ENCODE data around the gene RPLP2. TPM values are rescaled to one million over a fixed set of nuclear protein-coding genes. Genes with fewer than 3 reads are reported as not detected.

The RPLP2 gene
- polyA plus RNA-seq, 3 donors = 827 to 976 (median 885) TPM

GRCh38 chr11:821512-822371 lies 12.0 kb downstream of the RPLP2 start:
- no peak for DNase-seq (ENCODE audit: low read depth in 3 of 3, low spot score in 2 of 3)

DNA sequence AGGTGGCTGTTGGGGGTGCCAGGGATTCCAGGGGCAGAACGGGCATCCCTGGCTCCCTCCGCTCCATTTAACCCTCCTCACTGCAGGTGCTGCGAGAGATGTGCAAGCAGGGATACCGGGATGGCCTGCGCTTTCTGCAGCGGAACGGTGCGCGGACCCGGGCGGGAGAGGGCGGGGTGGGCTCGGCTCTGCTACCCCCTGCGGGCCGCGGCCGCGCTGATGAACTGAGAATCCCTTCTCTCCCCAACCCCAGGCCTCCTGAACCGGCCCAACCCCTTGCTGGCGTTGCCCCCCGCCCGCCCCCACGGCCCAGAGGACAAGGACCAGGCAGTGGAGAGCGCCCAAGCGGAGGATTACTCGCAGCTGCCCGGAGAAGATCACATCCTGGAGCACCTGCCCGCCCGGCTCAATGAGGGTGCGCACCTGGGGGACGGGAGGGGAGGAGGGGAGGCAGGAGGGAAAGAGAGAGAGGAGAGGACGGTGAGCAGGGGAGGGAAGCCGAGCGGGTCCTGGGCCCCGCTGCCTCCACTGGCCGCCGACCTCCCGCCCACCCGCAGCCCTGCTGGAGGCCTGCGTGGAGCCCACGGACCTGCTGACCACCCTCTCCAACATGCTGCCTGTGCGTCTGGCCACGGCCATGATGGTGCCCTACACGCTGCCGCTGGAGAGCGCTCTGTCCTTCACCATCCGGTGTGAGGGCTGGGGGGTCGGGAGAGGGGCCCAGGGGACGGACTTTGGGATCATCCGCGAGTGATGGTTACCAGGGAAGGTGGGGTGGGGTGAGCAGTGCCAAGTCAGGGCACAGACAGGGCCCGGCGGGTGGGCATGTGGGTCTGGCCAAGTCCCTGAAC lies 13.9 kb downstream of the RPLP2 start:
- no peak for DNase-seq (ENCODE audit: low read depth in 3 of 3, low spot score in 2 of 3)

DNA sequence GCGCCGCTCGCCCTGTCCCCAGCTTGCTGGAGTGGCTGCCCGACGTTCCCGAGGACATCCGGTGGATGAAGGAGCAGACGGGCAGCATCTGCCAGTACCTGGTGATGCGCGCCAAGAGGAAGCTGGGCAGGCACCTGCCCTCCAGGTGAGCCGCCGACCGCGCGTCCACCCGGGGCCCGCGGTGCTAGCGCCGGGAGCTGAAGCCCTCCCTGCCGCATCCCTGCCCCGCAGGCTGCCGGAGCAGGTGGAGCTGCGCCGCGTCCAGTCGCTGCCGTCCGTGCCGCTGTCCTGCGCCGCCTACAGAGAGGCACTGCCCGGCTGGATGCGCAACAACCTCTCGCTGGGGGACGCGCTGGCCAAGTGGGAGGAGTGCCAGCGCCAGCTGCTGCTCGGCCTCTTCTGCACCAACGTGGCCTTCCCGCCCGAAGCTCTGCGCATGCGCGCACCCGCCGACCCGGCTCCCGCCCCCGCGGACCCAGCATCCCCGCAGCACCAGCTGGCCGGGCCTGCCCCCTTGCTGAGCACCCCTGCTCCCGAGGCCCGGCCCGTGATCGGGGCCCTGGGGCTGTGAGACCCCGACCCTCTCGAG lies 14.6 kb downstream of the RPLP2 start:
- DNase-seq (ENCODE audit: low read depth in 3 of 3, low spot score in 2 of 3) = no peak

GRCh38 chr11:824942-825341 lies 15.2 kb downstream of the RPLP2 start:
- no peak for DNase-seq (ENCODE audit: low read depth in 3 of 3, low spot score in 2 of 3)

- DNase-seq (ENCODE audit: low read depth in 3 of 3, low spot score in 2 of 3) = no peak
These were observed 15.8 kb downstream of the RPLP2 start for GRCh38 chr11:825366-826226.

DNA sequence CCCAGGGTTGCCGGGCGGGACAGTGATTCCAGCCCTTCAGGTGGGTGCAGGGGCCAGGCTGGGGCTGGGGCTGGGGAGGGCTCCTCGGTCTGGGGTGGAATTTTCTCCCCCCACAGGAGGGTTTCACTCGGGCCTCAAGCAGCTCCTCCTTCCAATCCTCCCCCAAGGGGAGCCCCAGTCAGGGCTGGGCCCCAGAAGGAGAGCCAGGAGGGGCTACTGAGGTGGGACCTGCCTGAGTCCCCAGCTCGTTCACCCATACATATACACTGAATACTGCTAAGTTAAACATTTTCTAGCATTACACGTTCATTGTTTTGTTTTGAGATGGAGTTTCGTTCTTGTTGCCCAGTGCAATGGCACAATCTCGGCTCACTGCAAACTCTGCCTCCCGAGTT lies 16.5 kb downstream of the RPLP2 start:
- DNase-seq (ENCODE audit: low read depth in 3 of 3, low spot score in 2 of 3) = no peak

DNA sequence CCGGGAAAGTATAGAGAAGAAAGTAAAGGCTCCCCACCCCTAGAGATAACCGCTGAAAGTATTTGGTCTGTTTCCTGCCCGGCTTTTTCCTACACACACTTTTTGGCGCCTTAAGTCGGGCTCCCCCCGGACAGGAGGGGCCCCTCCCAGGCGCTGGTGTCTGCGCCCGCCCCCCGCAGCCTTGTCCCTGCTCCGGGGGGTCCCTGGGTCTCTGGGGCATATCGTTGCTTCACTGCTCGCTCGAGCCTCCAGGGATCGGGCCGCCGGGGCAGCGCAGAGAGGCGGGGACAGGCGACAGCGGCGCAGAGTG lies 17.0 kb downstream of the RPLP2 start:
- DNase-seq (ENCODE audit: low read depth in 3 of 3, low spot score in 2 of 3) = no peak

DNA sequence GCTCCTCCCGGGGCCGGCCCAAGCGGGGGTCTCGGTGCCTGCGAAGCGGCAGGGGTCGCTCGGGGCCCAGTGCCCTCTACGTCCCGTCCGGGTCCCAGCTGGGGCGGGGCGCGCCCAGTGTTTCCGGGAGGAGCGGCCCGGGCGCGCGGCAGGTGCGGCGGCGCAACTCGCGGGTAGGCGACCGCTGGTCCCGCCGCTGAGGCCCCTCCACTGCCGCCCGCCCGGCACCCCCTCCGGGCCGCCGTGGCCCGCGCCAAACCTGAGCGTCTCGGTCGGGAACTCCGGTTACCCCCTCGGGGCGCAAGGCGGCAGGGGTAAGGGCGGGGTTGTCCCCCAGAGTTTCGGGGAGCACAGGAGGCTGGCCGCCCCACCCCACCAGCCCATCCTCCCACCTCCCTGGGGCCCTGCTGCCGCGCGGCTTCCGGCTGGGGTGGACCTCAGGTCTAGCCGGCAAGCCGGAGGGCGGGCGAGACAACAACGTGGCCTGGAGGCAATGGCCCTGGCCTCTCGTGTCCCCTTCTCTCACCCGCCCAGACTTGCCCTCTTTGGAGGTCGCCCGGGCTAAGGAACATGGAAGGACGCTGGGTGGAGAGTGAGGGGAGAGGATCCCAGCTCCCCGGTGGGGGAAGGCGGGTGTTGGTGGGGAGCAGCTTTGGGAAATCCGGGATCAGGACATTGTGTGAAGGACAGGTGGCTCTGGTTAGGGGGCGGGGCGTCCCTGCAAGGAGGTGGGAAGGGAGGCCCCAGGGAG lies 17.6 kb downstream of the RPLP2 start:
- no peak for DNase-seq (ENCODE audit: low read depth in 3 of 3, low spot score in 2 of 3)

GRCh38 chr11:827897-828192 lies 18.1 kb downstream of the RPLP2 start, which contains the start of gene CRACR2B:
Gene CRACR2B, plus strand, starts transcription at chr11:827919. Its CDS starts 689 bp downstream, at chr11:828608.
- DNase-seq (ENCODE audit: low read depth in 3 of 3, low spot score in 2 of 3) = no peak

GRCh38 chr11:828506-829175 lies 18.9 kb downstream of the RPLP2 start:
- no peak for DNase-seq (ENCODE audit: low read depth in 3 of 3, low spot score in 2 of 3)

DNA sequence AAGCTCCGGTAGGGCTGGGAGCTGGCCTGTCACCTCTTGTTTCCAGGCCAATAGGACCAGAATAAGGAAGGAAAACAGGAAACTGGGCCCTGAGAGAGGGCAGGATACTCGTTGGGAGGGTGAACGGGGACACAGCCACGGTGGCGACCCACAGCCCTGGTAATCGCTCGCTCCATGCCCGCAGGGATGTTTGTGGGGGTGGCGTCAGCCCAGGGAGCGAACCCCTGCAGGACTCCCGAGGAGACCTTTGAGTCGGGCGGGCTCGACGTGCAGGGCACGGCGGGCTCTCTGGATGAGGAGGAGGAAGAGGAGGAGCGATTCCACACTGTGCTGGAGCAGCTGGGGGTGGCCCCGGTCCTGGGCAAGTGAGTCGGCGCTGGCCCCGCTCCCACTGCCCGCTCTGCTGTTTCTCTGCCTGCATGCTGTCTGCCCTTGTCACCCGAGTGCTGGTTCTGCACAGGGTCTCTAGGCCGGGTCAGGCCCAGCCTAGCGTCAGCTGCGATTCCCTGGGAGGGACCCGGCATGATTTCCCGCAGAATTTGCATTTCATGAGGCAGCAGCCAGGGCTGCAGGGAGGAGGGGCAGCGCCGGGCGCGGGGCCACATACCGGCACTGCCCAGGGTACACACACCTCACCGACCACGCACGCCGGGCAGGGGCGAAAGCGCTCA lies 19.5 kb downstream of the RPLP2 start:
- no peak for DNase-seq (ENCODE audit: low read depth in 3 of 3, low spot score in 2 of 3)

- no peak for DNase-seq (ENCODE audit: low read depth in 3 of 3, low spot score in 2 of 3)
These were observed 20.1 kb downstream of the RPLP2 start for GRCh38 chr11:829847-830294.

GRCh38 chr11:830295-831117 lies 20.7 kb downstream of the RPLP2 start:
- DNase-seq (ENCODE audit: low read depth in 3 of 3, low spot score in 2 of 3) = no peak

DNA sequence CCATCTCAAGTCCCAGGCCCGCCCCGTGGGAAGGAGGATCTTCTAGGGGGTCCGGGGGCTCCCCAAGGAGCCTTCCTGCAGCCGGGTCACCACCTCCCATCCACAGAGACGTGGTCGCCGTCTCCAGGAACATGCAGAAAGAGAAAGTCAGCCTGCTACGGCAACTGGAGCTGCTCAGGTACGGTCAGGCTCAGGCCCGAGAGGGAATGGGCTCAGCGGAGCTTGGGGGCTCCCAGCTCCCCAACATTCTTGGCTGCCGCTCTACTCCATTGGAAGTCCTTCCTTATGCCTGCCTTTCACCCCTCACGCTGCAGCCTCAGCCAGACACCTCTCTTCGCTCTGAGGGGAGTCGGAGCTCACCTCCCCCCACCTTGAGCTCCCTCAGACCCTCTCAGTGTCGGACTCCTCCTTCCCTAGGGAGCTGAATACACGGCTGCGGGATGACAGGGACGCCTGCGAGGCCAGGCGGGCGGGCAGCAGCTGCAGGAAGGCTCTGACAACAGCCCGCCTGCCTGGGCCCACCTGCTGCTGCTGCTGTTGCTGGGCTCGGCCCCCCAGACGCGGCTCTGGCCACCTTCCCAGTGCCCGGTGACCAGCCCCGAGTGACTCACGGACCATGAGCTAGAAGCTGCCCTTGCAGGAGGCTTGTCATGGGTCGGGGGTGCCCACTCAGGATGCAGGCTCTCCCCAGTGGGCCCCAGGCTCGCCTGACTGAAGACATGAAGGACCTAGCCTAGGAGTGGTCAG lies 21.5 kb downstream of the RPLP2 start:
- DNase-seq (ENCODE audit: low read depth in 3 of 3, low spot score in 2 of 3) = no peak

GRCh38 chr11:831961-832528 lies 22.3 kb downstream of the RPLP2 start:
- no peak for DNase-seq (ENCODE audit: low read depth in 3 of 3, low spot score in 2 of 3)

- DNase-seq (ENCODE audit: low read depth in 3 of 3, low spot score in 2 of 3) = no peak
These were observed 22.9 kb downstream of the RPLP2 start, which contains the start of gene CD151 for GRCh38 chr11:832529-833113. Gene CD151, plus strand, starts transcription at chr11:832952. Its CDS starts 3,118 bp downstream, at chr11:836070.

Data from right renal cortex interstitium (tissue), 3 donors.